BE2C (cell line): ENCODE data around the gene CYB561.

Experiments
- DNase-seq: peaks from one replicate; pipeline ENCODE4 v3.0.0-alpha.2; 2020
- H3K27me3 ChIP-seq: fragments of 250-450 bp; sonication (Bioruptor Pico); 2 replicates; pipeline ENCODE4 v1.5.1; 2020; ENCODE audit warnings: mild to moderate bottlenecking
- H3K36me3 ChIP-seq: fragments of 250-450 bp; sonication (Bioruptor Pico); 2 replicates; pipeline ENCODE4 v1.5.1; 2020; ENCODE audit warnings: mild to moderate bottlenecking
- H3K4me1 ChIP-seq: fragments of 250-450 bp; sonication (Bioruptor Pico); 2 replicates; pipeline ENCODE4 v1.5.1; 2020
- H3K4me3 ChIP-seq: 2 replicates; pipeline ENCODE4 v1.5.1; 2011; ENCODE audit warnings: low read depth, low read length
- H3K9me3 ChIP-seq: fragments of 250-450 bp; sonication (Bioruptor Pico); 2 replicates; pipeline ENCODE4 v1.5.1; 2020
- TF ChIP-seq, protein P1 (sequence below): IDR thresholded peaks from 2 replicates; pipeline ENCODE4 v1.5.1; 2012; ENCODE audit warnings: mild to moderate bottlenecking, low read depth, low read length

CYB561 gene

DNA sequence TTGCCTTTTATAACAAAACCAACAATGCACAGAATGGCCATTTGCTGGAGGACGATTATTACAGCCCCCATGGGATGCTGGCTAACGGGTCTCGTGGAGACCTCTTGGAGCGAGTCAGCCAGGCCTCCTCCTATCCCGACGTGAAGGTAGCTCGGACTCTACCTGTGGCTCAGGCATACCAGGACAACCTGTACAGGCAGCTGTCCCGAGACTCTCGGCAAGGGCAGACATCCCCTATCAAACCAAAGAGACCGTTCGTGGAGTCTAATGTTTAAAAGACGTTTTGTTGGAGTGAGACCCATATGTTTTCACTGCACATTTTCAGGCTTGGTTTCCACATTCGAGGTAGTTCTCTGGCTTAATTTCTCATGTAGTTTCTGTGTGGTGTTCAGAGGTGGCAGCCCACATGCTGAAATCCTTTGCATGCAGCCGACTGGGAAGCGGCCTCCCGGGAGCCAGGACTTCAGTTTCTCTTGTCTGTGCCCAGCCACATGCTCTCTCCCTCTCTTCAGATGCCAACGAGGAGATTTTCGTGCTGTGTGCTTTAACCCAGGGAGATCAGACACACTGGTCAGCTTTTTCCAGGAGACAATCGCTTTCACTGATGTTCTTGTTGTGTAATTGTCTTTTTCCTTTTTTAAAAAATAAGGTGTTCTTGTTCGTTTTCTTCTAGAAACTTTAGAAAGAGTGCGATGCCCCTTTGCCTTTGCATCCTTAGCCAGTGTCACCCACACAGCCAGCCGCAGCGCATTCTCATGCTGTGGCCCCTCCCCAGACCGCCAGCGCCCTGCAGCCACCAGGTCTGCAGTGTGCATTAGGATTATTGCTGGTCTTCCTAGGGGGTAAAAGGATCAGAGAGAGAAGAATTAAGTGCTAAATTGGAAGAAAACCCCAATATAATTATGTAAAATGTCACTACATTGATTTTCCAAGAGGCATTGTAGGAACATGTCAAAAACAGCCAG, 24.1 kb downstream of the CYB561 start:
- TF ChIP-seq, protein P1, sequence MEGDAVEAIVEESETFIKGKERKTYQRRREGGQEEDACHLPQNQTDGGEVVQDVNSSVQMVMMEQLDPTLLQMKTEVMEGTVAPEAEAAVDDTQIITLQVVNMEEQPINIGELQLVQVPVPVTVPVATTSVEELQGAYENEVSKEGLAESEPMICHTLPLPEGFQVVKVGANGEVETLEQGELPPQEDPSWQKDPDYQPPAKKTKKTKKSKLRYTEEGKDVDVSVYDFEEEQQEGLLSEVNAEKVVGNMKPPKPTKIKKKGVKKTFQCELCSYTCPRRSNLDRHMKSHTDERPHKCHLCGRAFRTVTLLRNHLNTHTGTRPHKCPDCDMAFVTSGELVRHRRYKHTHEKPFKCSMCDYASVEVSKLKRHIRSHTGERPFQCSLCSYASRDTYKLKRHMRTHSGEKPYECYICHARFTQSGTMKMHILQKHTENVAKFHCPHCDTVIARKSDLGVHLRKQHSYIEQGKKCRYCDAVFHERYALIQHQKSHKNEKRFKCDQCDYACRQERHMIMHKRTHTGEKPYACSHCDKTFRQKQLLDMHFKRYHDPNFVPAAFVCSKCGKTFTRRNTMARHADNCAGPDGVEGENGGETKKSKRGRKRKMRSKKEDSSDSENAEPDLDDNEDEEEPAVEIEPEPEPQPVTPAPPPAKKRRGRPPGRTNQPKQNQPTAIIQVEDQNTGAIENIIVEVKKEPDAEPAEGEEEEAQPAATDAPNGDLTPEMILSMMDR: no peak
- no peaks in the 10 kb centered on the region for H3K27me3 ChIP-seq
- peaks cover 61% of the 10 kb centered on the region for H3K36me3 ChIP-seq
- no peaks in the 10 kb centered on the region for H3K9me3 ChIP-seq
- no peak overlapping the region for H3K4me3 ChIP-seq
- DNase-seq: no peak
- H3K4me1 ChIP-seq: peaks cover 21% of the 10 kb centered on the region

DNA sequence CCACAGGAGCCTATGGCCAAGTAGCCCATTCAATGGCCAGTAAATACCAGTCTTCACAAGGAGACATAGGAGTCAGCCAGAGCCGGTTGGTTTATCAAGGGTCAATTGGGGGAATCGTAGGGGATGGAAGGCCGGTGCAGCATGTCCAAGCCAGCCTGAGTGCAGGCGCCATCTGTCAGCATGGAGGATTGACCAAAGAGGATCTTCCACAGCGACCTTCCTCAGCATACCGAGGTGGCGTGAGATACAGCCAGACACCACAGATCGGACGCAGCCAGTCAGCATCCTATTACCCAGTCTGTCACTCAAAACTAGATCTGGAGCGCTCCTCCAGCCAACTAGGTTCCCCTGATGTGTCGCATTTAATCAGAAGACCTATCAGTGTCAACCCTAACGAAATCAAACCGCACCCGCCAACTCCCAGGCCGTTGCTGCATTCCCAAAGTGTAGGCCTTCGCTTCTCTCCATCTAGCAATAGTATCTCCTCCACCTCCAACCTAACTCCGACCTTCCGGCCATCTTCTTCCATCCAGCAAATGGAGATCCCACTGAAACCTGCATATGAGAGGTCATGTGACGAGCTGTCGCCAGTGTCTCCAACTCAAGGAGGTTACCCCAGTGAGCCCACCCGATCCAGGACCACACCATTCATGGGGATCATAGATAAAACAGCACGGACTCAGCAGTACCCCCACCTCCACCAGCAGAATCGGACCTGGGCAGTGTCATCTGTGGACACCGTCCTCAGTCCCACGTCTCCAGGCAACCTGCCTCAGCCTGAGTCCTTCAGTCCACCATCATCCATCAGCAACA, 25.0 kb downstream of the CYB561 start:
- Histone ChIP-seq H3K4me3 (no peak overlapping the region), H3K27me3 (no peaks in the 10 kb centered on the region), H3K36me3 (peaks cover 61% of the 10 kb centered on the region), H3K9me3 (no peaks in the 10 kb centered on the region), H3K4me1 (peaks cover 14% of the 10 kb centered on the region)
- no peak for DNase-seq
- TF ChIP-seq, protein P1: no peak

DNA sequence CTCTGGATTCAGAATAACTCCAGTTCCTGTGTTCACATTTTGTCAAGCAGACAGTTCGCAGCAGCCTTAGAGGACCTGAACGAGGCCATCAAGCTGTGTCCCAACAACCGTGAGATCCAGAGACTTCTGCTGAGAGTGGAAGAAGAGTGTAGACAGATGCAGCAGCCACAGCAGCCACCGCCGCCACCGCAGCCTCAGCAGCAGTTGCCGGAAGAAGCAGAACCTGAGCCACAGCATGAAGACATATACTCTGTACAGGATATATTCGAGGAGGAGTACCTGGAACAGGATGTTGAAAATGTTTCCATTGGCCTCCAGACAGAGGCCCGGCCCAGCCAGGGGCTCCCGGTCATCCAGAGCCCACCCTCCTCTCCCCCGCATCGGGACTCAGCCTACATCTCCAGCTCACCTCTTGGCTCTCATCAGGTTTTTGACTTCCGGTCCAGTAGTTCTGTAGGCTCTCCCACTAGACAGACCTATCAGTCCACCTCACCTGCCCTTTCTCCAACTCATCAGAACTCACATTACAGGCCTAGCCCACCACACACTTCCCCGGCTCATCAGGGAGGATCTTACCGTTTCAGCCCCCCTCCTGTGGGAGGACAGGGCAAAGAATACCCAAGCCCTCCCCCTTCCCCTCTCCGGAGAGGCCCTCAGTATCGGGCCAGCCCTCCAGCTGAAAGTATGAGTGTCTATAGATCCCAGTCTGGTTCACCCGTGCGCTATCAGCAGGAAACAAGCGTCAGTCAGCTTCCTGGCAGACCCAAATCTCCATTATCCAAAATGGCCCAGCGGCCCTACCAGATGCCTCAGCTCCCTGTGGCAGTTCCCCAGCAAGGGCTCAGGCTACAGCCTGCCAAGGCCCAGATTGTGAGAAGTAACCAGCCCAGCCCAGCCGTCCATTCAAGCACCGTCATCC, 25.9 kb downstream of the CYB561 start:
- peaks cover 69% of the 10 kb centered on the region for H3K36me3 ChIP-seq
- no peaks in the 10 kb centered on the region for H3K9me3 ChIP-seq
- peaks cover 8% of the 10 kb centered on the region for H3K4me1 ChIP-seq
- TF ChIP-seq, protein P1: no peak
- no peak overlapping the region for H3K4me3 ChIP-seq
- H3K27me3 ChIP-seq: no peaks in the 10 kb centered on the region
- no peak for DNase-seq

DNA sequence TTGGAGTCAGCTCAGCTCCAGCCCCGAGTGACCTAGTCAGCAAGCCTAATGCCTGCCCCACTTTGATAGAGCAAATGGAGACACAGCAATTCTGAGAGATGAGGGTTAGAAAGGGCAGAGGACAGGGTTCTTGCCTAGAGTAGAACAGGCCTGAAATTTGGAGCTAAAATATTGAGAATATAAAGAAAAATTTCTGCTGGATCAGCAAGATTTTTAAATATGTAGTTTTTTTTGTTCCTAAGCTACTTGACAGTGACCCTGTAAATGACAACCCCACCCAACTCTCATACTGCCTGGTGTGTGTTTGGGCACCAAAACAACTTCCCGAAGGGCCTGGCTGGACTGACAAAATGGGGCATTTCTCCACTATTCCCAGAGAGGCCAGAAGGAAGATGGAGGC, 26.7 kb downstream of the CYB561 start:
- Histone ChIP-seq H3K4me3 (no peak overlapping the region), H3K27me3 (no peaks in the 10 kb centered on the region), H3K4me1 (peaks cover 8% of the 10 kb centered on the region), H3K36me3 (peaks cover 76% of the 10 kb centered on the region), H3K9me3 (no peaks in the 10 kb centered on the region)
- DNase-seq: no peak
- TF ChIP-seq, protein P1: no peak

DNA sequence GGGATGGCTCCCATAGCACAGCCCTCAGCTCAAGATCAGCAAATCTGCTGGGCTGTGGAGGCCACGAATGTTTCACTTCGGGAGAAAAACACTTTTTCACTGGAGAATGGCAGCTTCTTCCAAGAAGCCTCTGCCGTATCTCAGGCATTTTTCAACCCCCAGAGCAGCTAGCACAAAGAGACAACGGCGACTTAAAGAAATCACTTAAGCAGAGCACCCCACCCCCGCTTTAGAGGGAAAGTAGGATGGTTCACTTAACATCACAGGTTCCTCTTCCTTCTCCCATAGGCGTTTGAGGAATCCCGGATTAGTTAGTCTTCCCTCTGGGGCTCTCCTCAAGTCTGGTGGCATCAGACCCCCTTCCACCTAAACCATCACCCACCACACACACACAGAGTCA, 27.6 kb downstream of the CYB561 start:
- Histone ChIP-seq H3K36me3 (peaks cover 85% of the 10 kb centered on the region), H3K9me3 (no peaks in the 10 kb centered on the region), H3K4me3 (no peak overlapping the region), H3K27me3 (no peaks in the 10 kb centered on the region), H3K4me1 (peaks cover 8% of the 10 kb centered on the region)
- TF ChIP-seq, protein P1: no peak
- DNase-seq: no peak
